K562 (cell line): ENCODE results near the gene MPIG6B. TPM values are rescaled to one million over a fixed set of nuclear protein-coding genes. Genes with fewer than 3 reads are reported as not detected.

Source experiments
- ATAC-seq: fragments of 200-7000 bp; cut with Tn5 transposase; 3 replicates; pipeline ENCODE4 v1.9.1; 2020; ENCODE audit warnings: moderate library complexity
- BruUV-seq: library from RNA; stranded (reverse); fragments of 400-500 nt; replicated peaks from 2 replicates; lab custom pipeline; 2021; lab: Mats Ljungman, UMichigan
- CTCF ChIA-PET: fragments of 300-600 bp; formaldehyde crosslinking; extraction: SDS; loops from one replicate; lab custom pipeline; 2021; ENCODE audit warnings: low intra/inter-chr PET ratio; lab: Yijun Ruan, JAX
- POLR2A ChIA-PET: fragments of 300-600, 350-650 bp; sonication (Branson Sonifier 250); formaldehyde crosslinking; extraction: SDS; loops from one replicate; lab custom pipeline; 2021; ENCODE audit warnings: antibody characterized with exemption, inconsistent platforms; lab: Yijun Ruan, JAX
- DNase-seq, 4 experiments: peaks; one replicate each; pipeline versions ENCODE4 v3.0.0 to v3.0.0-alpha.2; 2011 to 2018; ENCODE audit warnings: low spot score in 3 of 4, mixed read lengths in 3 of 4; ENCODE audit errors: extremely low read depth in 1 of 4
- FAIRE-seq: peaks from 2 replicates; lab custom pipeline; 2011; peaks lifted over from hg19 to GRCh38; lab: Jason Lieb, UNC
- H2AFZ ChIP-seq: 2 replicates; pipeline ENCODE4 v1.6.0; 2011; ENCODE audit warnings: low read depth, low read length, control low read depth, inconsistent platforms
- H3K27ac ChIP-seq: fragments of 200-600 bp; 3 replicates; pipeline ENCODE4 v1.8.0; 2011; ENCODE audit warnings: low read depth, mild to moderate bottlenecking, control low read depth, inconsistent platforms, low read length, moderate library complexity, mixed read lengths; ENCODE audit errors: extremely low read depth
- H3K27me3 ChIP-seq, 2 experiments: fragments of 300-600 bp in 1 of 2; 2 replicates in 1 of 2; 3 replicates in 1 of 2; pipeline versions ENCODE4 v1.6.0 to v1.8.0; 2011; ENCODE audit warnings: inconsistent platforms in 2 of 2, low read length in 2 of 2, mild to moderate bottlenecking in 1 of 2, mixed read lengths in 1 of 2, moderate library complexity in 1 of 2; ENCODE audit not compliant: control insufficient read depth in 2 of 2, insufficient read depth in 2 of 2
- H3K36me3 ChIP-seq: fragments of 300-600 bp; 3 replicates; pipeline ENCODE4 v1.8.0; 2011; ENCODE audit warnings: mild to moderate bottlenecking, low read length, inconsistent platforms; ENCODE audit not compliant: control insufficient read depth, insufficient read depth
- H3K4me1 ChIP-seq, 2 experiments: fragments of 200-600 bp in 1 of 2; replicated peaks in 1 of 2; 2 replicates in 1 of 2; 3 replicates in 1 of 2; pipeline versions ENCODE4 v1.5.1 to v1.8.0; 2011; ENCODE audit warnings: inconsistent platforms in 2 of 2, low read length in 2 of 2, mild to moderate bottlenecking in 1 of 2, mixed read lengths in 1 of 2, moderate library complexity in 1 of 2; ENCODE audit not compliant: control insufficient read depth in 2 of 2, insufficient read depth in 2 of 2
- H3K4me2 ChIP-seq: 2 replicates; pipeline ENCODE4 v1.6.1; 2011; ENCODE audit warnings: low read length, control low read depth, inconsistent platforms, mixed read lengths; ENCODE audit not compliant: insufficient read depth
- H3K4me3 ChIP-seq: fragments of 200-600 bp; sonication (generic), shearing (Covaris generic); 2 replicates; pipeline ENCODE4 v1.5.1; 2016; ENCODE audit warnings: control low read depth, inconsistent platforms
- H3K79me2 ChIP-seq: fragments of 200-600 bp; 3 replicates; pipeline ENCODE4 v1.8.0; 2011; ENCODE audit warnings: low read length, inconsistent platforms; ENCODE audit not compliant: control insufficient read depth, insufficient read depth
- H3K9ac ChIP-seq, 2 experiments: 2 replicates each; pipeline versions ENCODE4 v1.6.0 to v1.6.1; 2011; ENCODE audit warnings: low read depth in 2 of 2, low read length in 2 of 2, control low read depth in 1 of 2, inconsistent platforms in 1 of 2, mild to moderate bottlenecking in 1 of 2, mixed read lengths in 1 of 2; ENCODE audit not compliant: insufficient read depth in 1 of 2
- H3K9me1 ChIP-seq: one replicate; pipeline ENCODE4 v1.6.0; 2011; ENCODE audit warnings: inconsistent platforms, mild to moderate bottlenecking, low read length, moderate library complexity; ENCODE audit not compliant: control insufficient read depth, insufficient read depth
- H3K9me3 ChIP-seq: replicated peaks from 2 replicates; pipeline ENCODE4 v1.5.1; 2011; ENCODE audit warnings: low read depth, low read length, inconsistent platforms; ENCODE audit not compliant: control insufficient read depth, insufficient read depth
- H4K20me1 ChIP-seq: replicated peaks from 2 replicates; pipeline ENCODE4 v1.6.1; 2011; ENCODE audit warnings: low read length, inconsistent platforms, mixed read lengths; ENCODE audit not compliant: control insufficient read depth, insufficient read depth
- BRCA1 ChIP-seq, 2 experiments: fragments of 450-650 bp in 1 of 2; sonication (generic) in 1 of 2; formaldehyde crosslinking in 1 of 2; IDR thresholded peaks; 2 replicates each; pipeline versions ENCODE4 v1.5.0 to v1.6.1; 2017 to 2020; ENCODE audit warnings: mild to moderate bottlenecking in 1 of 2, missing genetic modification reagents in 1 of 2
- DMBX1 ChIP-seq: fragments of 250-450 bp; sonication (Bioruptor Pico); IDR thresholded peaks from 2 replicates; pipeline ENCODE4 v1.8.0; 2022; ENCODE audit warnings: inconsistent platforms, mild to moderate bottlenecking, moderate library complexity, borderline replicate concordance
- MAZ ChIP-seq, 2 experiments: fragments of 450-650 bp in 1 of 2; sonication (generic) in 1 of 2; formaldehyde crosslinking; IDR thresholded peaks in 1 of 2; conservative IDR thresholded peaks in 1 of 2; 2 replicates each; pipeline versions ENCODE4 v1.4.0 to v1.5.0; 2020; ENCODE audit warnings: mild to moderate bottlenecking in 1 of 2, missing genetic modification reagents in 1 of 2
- SIX5 ChIP-seq, 2 experiments: IDR thresholded peaks; 2 replicates each; pipeline ENCODE4 v1.6.1; 2011; ENCODE audit warnings: low read length in 2 of 2, borderline replicate concordance in 1 of 2, low read depth in 1 of 2, mild to moderate bottlenecking in 1 of 2, moderate library complexity in 1 of 2; ENCODE audit not compliant: insufficient read depth in 1 of 2
- ZEB2 ChIP-seq: fragments of 450-650 bp; IDR thresholded peaks from 2 replicates; pipeline ENCODE4 v1.6.1; 2016
- ZNF174 ChIP-seq: fragments of 250-450 bp; sonication (Bioruptor Pico); IDR thresholded peaks from 2 replicates; pipeline ENCODE4 v1.4.0; 2020; ENCODE audit warnings: mild to moderate bottlenecking
- ZNF274 ChIP-seq: IDR thresholded peaks from 2 replicates; pipeline ENCODE4 v1.6.1; 2011; ENCODE audit warnings: low read depth, mild to moderate bottlenecking, low read length, moderate library complexity, borderline replicate concordance
- WGBS: fragments of 100-300 bp; shearing (Covaris generic); methylation state at CpG from one replicate; pipeline ENCODE4 v1.1.6; 2016; ENCODE audit warnings: low coverage, mixed read lengths; ENCODE audit not compliant: insufficient coverage; ENCODE audit errors: missing lambda C conversion rate; 5-methylcytosine and 5-hydroxymethylcytosine counted together
- in situ Hi-C: fragments of 300-500 bp; cut with MboI; formaldehyde crosslinking; loops from 4 replicates; pipeline ENCODE4 v1.15.0; 2018; ENCODE audit warnings: inconsistent platforms, mixed read lengths
- intact Hi-C: fragments of 100-400 bp; cut with micrococcal nuclease; formaldehyde crosslinking; loops from 2 replicates; pipeline ENCODE4 v1.14.2; 2022
- polyA plus RNA-seq, 8 experiments: library from polyadenylated mRNA; depleted of rRNA in 4 of 8; stranded (reverse) in 5 of 8; unstranded in 3 of 8; fragments of >200 nt; fragmentation: Nextera tagmentation in 2 of 8; fragmentation: Illumina TruSeq in 1 of 8; extraction: Ambion mirVana in 2 of 8; extraction: Trizol in 1 of 8; gene quantifications; 2 replicates each; pipeline versions ENCODE4 v1.2.1 to v1.2.3, GENCODE V29; 2011 to 2014; ENCODE audit warnings: inconsistent platforms in 1 of 8, missing spikeins in 1 of 8
- total RNA-seq, 7 experiments: library from RNA; depleted of rRNA in 6 of 7; stranded (reverse); fragments of >200 nt in 6 of 7; fragmentation: Illumina TruSeq in 2 of 7; extraction: Trizol in 2 of 7; gene quantifications; 2 replicates each; pipeline versions ENCODE4 v1.2.1 to v1.2.3, GENCODE V29; 2011 to 2021; ENCODE audit warnings: low replicate concordance in 1 of 7
- TF ChIP-seq, protein P1 (sequence below), 2 experiments: fragments of 450-650 bp; IDR thresholded peaks; 2 replicates each; pipeline ENCODE4 v1.6.1; 2018; ENCODE audit warnings: mild to moderate bottlenecking in 2 of 2, low read depth in 1 of 2; ENCODE audit not compliant: partially characterized antibody in 2 of 2
- TF ChIP-seq, protein P2 (sequence below): fragments of 250-450 bp; sonication (Bioruptor Pico); IDR thresholded peaks from 2 replicates; pipeline ENCODE4 v1.5.0; 2022; ENCODE audit warnings: mild to moderate bottlenecking
- TF ChIP-seq, protein P3 (sequence below): fragments of 450-650 bp; formaldehyde crosslinking; conservative IDR thresholded peaks from 2 replicates; pipeline ENCODE4 v1.4.0; 2022; ENCODE audit warnings: mild to moderate bottlenecking, missing genetic modification characterization

The MPIG6B gene
- total and polyA plus RNA-seq, 9 of the 15 experiments (the other 6 are each of a cell fraction or from before 2014, with no cell fraction given) = 0.11 to 1.2 (median 0.28) TPM; not detected in 1

DNA sequence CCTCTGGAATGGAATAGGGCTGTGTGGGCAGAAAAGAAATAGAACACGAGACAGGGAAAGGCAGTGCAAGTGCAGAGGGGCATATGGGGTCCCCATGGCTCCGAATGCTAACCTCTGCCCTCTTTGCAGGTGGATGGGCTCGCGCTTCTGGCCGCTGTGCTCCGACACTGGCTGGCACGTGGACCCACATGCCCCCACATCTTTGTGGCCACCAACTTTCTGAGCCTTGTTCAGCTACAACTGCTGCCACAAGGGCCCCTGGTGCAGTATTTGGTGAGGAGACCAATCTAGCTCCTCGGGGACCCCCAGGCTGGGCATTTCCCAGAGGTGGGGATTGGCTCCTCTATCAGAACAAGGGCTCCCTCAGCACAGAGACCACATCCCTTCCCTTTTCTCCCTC is 38.2 kb downstream of the MPIG6B start (continued):
- TF ChIP-seq, protein P1, sequence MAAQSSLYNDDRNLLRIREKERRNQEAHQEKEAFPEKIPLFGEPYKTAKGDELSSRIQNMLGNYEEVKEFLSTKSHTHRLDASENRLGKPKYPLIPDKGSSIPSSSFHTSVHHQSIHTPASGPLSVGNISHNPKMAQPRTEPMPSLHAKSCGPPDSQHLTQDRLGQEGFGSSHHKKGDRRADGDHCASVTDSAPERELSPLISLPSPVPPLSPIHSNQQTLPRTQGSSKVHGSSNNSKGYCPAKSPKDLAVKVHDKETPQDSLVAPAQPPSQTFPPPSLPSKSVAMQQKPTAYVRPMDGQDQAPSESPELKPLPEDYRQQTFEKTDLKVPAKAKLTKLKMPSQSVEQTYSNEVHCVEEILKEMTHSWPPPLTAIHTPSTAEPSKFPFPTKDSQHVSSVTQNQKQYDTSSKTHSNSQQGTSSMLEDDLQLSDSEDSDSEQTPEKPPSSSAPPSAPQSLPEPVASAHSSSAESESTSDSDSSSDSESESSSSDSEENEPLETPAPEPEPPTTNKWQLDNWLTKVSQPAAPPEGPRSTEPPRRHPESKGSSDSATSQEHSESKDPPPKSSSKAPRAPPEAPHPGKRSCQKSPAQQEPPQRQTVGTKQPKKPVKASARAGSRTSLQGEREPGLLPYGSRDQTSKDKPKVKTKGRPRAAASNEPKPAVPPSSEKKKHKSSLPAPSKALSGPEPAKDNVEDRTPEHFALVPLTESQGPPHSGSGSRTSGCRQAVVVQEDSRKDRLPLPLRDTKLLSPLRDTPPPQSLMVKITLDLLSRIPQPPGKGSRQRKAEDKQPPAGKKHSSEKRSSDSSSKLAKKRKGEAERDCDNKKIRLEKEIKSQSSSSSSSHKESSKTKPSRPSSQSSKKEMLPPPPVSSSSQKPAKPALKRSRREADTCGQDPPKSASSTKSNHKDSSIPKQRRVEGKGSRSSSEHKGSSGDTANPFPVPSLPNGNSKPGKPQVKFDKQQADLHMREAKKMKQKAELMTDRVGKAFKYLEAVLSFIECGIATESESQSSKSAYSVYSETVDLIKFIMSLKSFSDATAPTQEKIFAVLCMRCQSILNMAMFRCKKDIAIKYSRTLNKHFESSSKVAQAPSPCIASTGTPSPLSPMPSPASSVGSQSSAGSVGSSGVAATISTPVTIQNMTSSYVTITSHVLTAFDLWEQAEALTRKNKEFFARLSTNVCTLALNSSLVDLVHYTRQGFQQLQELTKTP (IDR thresholded peaks at IDR 0.05; ENCODE audit: low read depth in 1 of 2, partially characterized antibody in 2 of 2) = no peak
- TF ChIP-seq MAZ (CRISPR knock-in tag; conservative IDR thresholded peaks at IDR 0.05 in 1 of 2, IDR thresholded peaks at IDR 0.05 in 1 of 2) = peak in 1 of 2 experiments; percentile 37; a peak in 1 of 4 replicates

DNA sequence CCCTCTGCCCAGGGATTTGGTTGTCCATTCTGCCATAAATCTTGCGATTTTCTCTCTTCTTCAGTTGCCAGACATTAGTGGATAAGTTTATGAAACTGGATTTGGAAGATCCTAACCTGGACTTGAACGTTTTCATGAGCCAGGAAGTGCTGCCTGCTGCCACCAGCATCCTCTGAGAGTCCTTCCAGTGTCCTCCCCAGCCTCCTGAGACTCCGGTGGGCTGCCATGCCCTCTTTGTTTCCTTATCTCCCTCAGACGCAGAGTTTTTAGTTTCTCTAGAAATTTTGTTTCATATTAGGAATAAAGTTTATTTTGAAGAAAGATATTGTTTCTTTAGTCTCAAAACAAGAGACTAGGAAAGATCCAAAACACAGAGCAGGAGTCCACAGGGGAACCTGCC is 39.2 kb downstream of the MPIG6B start, which contains the start of gene SAPCD1:
SAPCD1 (plus strand) TSS at position 301 of the 400 bp plus-strand sequence. CDS start 399 bp downstream, outside the sequence.
- BruUV-seq = no TSS peak

More for the DNA sequence above, 39.2 kb downstream of the MPIG6B start, which contains the start of gene SAPCD1:
- Histone ChIP-seq H3K9ac (peak within 1 kb of the TSS in 1 of 2 experiments; percentile 40; a peak in 2 of 4 replicates), H3K9me1 (no peaks in the 10 kb centered on the region), H3K27me3 (no peaks in the 10 kb centered on the region), H3K4me3 (no peak within 1 kb of the TSS), H3K4me1 (peaks cover 0 to 20% of the 10 kb centered on the region in 2 experiments; a peak in 3 of 5 replicates), H2AFZ (no peak within 1 kb of the TSS), H3K36me3 (peaks cover 63% of the 10 kb centered on the region), H3K4me2 (no peak within 1 kb of the TSS), H4K20me1 (no peaks in the 10 kb centered on the region), H3K9me3 (no peaks in the 10 kb centered on the region), H3K79me2 (no peaks in the 10 kb centered on the region), H3K27ac (no peak within 1 kb of the TSS)
- FAIRE-seq (no peak), DNase-seq (no peak), ATAC-seq (no peak)
- POLR2A ChIA-PET = interaction anchor here (0.8 to 4.6 kb wide), 8 partner anchors 10 to 65 kb away, joined by 3 to 29 read pairs (median 4); partner anchors contain the start of genes CLIC1, HSPA1B, MSH5 and VARS1
- CTCF ChIA-PET = no interaction called here
- TF ChIP-seq, protein P2, sequence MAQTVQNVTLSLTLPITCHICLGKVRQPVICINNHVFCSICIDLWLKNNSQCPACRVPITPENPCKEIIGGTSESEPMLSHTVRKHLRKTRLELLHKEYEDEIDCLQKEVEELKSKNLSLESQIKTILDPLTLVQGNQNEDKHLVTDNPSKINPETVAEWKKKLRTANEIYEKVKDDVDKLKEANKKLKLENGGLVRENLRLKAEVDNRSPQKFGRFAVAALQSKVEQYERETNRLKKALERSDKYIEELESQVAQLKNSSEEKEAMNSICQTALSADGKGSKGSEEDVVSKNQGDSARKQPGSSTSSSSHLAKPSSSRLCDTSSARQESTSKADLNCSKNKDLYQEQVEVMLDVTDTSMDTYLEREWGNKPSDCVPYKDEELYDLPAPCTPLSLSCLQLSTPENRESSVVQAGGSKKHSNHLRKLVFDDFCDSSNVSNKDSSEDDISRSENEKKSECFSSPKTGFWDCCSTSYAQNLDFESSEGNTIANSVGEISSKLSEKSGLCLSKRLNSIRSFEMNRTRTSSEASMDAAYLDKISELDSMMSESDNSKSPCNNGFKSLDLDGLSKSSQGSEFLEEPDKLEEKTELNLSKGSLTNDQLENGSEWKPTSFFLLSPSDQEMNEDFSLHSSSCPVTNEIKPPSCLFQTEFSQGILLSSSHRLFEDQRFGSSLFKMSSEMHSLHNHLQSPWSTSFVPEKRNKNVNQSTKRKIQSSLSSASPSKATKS (CRISPR knock-in tag) = no peak
- no peak for TF ChIP-seq DMBX1 (CRISPR knock-in tag)
- TF ChIP-seq ZEB2 = no peak
- TF ChIP-seq, protein P3, sequence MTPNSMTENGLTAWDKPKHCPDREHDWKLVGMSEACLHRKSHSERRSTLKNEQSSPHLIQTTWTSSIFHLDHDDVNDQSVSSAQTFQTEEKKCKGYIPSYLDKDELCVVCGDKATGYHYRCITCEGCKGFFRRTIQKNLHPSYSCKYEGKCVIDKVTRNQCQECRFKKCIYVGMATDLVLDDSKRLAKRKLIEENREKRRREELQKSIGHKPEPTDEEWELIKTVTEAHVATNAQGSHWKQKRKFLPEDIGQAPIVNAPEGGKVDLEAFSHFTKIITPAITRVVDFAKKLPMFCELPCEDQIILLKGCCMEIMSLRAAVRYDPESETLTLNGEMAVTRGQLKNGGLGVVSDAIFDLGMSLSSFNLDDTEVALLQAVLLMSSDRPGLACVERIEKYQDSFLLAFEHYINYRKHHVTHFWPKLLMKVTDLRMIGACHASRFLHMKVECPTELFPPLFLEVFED (CRISPR knock-in tag) = no peak
- TF ChIP-seq SIX5 (IDR thresholded peaks at IDR 0.05; ENCODE audit: borderline replicate concordance in 1 of 2, insufficient read depth in 1 of 2, low read depth in 1 of 2, low read length in 2 of 2) = no peak
- TF ChIP-seq ZNF174 (CRISPR knock-in tag) = no peak
- no peak for TF ChIP-seq BRCA1 (IDR thresholded peaks at IDR 0.05)
- TF ChIP-seq BRCA1 (CRISPR knock-in tag; IDR thresholded peaks at IDR 0.05) = 0 out of 2 replicates have a peak, but pooled peaks have one; percentile 29
- no peak for TF ChIP-seq ZNF274
- intact Hi-C loops (no loop called here), in situ Hi-C loops (no loop called here)
- 52% methylated on average over 4 of the region's 4 CpGs for WGBS
